Aorta (tissue), 5 donors: ENCODE measurements around the gene RAP1GAP. TPM values are rescaled to one million over a fixed set of nuclear protein-coding genes. Genes with fewer than 3 reads are reported as not detected.

Source experiments
- ATAC-seq: fragments of 200-7000 bp; cut with Tn5 transposase; one replicate; pipeline ENCODE4 v1.9.1; 2022; ENCODE audit warnings: moderate library complexity; ENCODE audit not compliant: low FRiP score
- DNase-seq, 2 donors: peaks; one replicate each; pipeline ENCODE4 v3.0.0-alpha.2; 2020
- H3K27ac ChIP-seq, 2 donors: one replicate each; pipeline ENCODE4 v1.5.1; 2013; ENCODE audit warnings: low read length in 2 of 2, mild to moderate bottlenecking in 2 of 2, moderate library complexity in 2 of 2, control low read depth in 1 of 2, inconsistent platforms in 1 of 2, low read depth in 1 of 2
- H3K27me3 ChIP-seq, 2 donors: one replicate each; pipeline ENCODE4 v1.6.1; 2013; ENCODE audit warnings: control low read depth in 1 of 2, low read length in 1 of 2, mild to moderate bottlenecking in 1 of 2, moderate library complexity in 1 of 2; ENCODE audit not compliant: insufficient read depth in 2 of 2, control insufficient read depth in 1 of 2
- H3K36me3 ChIP-seq, 2 donors: one replicate each; pipeline ENCODE4 v1.6.1; 2013; ENCODE audit warnings: control low read depth in 1 of 2, low read length in 1 of 2, mild to moderate bottlenecking in 1 of 2; ENCODE audit not compliant: insufficient read depth in 2 of 2, control insufficient read depth in 1 of 2
- H3K4me1 ChIP-seq, 2 donors: one replicate each; pipeline ENCODE4 v1.6.1; 2013; ENCODE audit warnings: low read length in 2 of 2, control low read depth in 1 of 2, mild to moderate bottlenecking in 1 of 2, moderate library complexity in 1 of 2; ENCODE audit not compliant: insufficient read depth in 2 of 2, control insufficient read depth in 1 of 2
- H3K4me3 ChIP-seq, 2 donors: one replicate each; pipeline ENCODE4 v1.5.1; 2013; ENCODE audit warnings: low read length in 2 of 2, control low read depth in 1 of 2, mild to moderate bottlenecking in 1 of 2
- H3K9me3 ChIP-seq: one replicate; pipeline ENCODE4 v1.6.1; 2013; ENCODE audit warnings: mild to moderate bottlenecking, low read length; ENCODE audit not compliant: control insufficient read depth
- WGBS, 2 donors: extraction: QIAGEN DNeasy Blood & Tissue Kit; methylation state at CpG; one replicate each; pipeline ENCODE4 v1.1.7; 2013; 5-methylcytosine and 5-hydroxymethylcytosine counted together
- intact Hi-C, 2 donors: fragments of 100-400 bp; cut with DNase I; formaldehyde crosslinking; loops; one replicate each; pipeline versions ENCODE4 v1.14.2 to v1.15.0; 2022
- polyA plus RNA-seq, 2 donors: library from polyadenylated mRNA; stranded (reverse); fragments of 200-250 nt; gene quantifications; one replicate each; pipeline ENCODE4 v1.2.3, GENCODE V29; 2013
- total RNA-seq, 2 donors: library from RNA; stranded (reverse); fragmentation: NEBNext Ultra II Directional; extraction: Animal tissue kit (Norgen Biotek cat#: 25700); gene quantifications; one replicate each; pipeline ENCODE4 v1.2.1, GENCODE V29; 2021
- donor health status: healthy with polysubstance abuse.
- donor health status: Bipolar disorder and iron deficiency.
- donor health status: DM: no; HTN: no; CAD: no.
- donor health status: DM: no; HTN: no; CAD: no.
- donor health status: DM: yes; HTN: yes; CAD: no.

Gene RAP1GAP
- total and polyA plus RNA-seq, 4 donors = 0.33 to 4.9 (median 0.71) TPM

- Histone ChIP-seq H3K4me1 (peaks cover 0 to 4% of the 10 kb centered on the region in 2 donors), H3K27me3 (peaks cover 0 to 2% of the 10 kb centered on the region in 2 donors), H3K4me3 (no peak overlapping the region), H3K36me3 (peaks cover 0 to 1% of the 10 kb centered on the region in 2 donors), H3K27ac (peak overlapping the region in 1 of 2 donors; percentile 76), H3K9me3 (no peaks in the 10 kb centered on the region)
- ATAC-seq = no peak
- DNase-seq = no peak
- 56 to 60% methylated on average over 10 of the region's 10 CpGs for WGBS, 2 donors
- intact Hi-C loops = no loop called here
Observed at GRCh38 chr1:21672478-21673276, 3.5 kb upstream of the RAP1GAP start.

GRCh38 chr1:21671915-21672314 lies 2.8 kb upstream of the RAP1GAP start:
- no peak overlapping the region for H3K4me3 ChIP-seq
- H3K27me3 ChIP-seq = peaks cover 0 to 2% of the 10 kb centered on the region in 2 donors
- DNase-seq (no peak), ATAC-seq (no peak)
- no peaks in the 10 kb centered on the region for H3K9me3 ChIP-seq
- no peak overlapping the region for H3K27ac ChIP-seq
- 9 to 15% methylated on average over 6 of the region's 6 CpGs for WGBS, 2 donors
- intact Hi-C loops = no loop called here
- H3K4me1 ChIP-seq = peaks cover 0 to 4% of the 10 kb centered on the region in 2 donors
- H3K36me3 ChIP-seq = no peaks in the 10 kb centered on the region

- ATAC-seq = no peak
- H3K9me3 ChIP-seq = no peaks in the 10 kb centered on the region
- intact Hi-C loops = no loop called here
- no peak for DNase-seq
- H3K27ac ChIP-seq = no peak overlapping the region
- 62 to 67% methylated on average over 11 of the region's 11 CpGs for WGBS, 2 donors
- H3K36me3 ChIP-seq = no peaks in the 10 kb centered on the region
- peaks cover 0 to 4% of the 10 kb centered on the region in 2 donors for H3K4me1 ChIP-seq
- peaks cover 0 to 2% of the 10 kb centered on the region in 2 donors for H3K27me3 ChIP-seq
- no peak overlapping the region for H3K4me3 ChIP-seq
Observed at GRCh38 chr1:21670956-21671902, 2.1 kb upstream of the RAP1GAP start.

- Histone ChIP-seq H3K36me3 (no peaks in the 10 kb centered on the region), H3K27ac (no peak overlapping the region), H3K9me3 (no peaks in the 10 kb centered on the region), H3K4me3 (no peak overlapping the region), H3K27me3 (peaks cover 0 to 2% of the 10 kb centered on the region in 2 donors), H3K4me1 (peaks cover 0 to 4% of the 10 kb centered on the region in 2 donors)
- intact Hi-C loops = no loop called here
- WGBS, 2 donors = 39 to 55% methylated on average over 16 of the region's 16 CpGs
- ATAC-seq (no peak), DNase-seq (no peak)
Observed at GRCh38 chr1:21670059-21670881, 1.1 kb upstream of the RAP1GAP start.

- intact Hi-C loops = no loop called here
- H3K4me3 ChIP-seq = peak overlapping the region in 1 of 2 donors; percentile 5
- DNase-seq (no peak), ATAC-seq (no peak)
- WGBS, 2 donors = 0 to 1% methylated on average over 22 to 25 of the region's 25 CpGs
- no peaks in the 10 kb centered on the region for H3K36me3 ChIP-seq
- H3K27ac ChIP-seq = no peak overlapping the region
- peaks cover 0 to 4% of the 10 kb centered on the region in 2 donors for H3K4me1 ChIP-seq
- H3K27me3 ChIP-seq = peaks cover 0 to 2% of the 10 kb centered on the region in 2 donors
- no peaks in the 10 kb centered on the region for H3K9me3 ChIP-seq
Observed at GRCh38 chr1:21668951-21669257, 253 bp downstream of the RAP1GAP start.

GRCh38 chr1:21668232-21668950 lies 766 bp downstream of the RAP1GAP start:
- peaks cover 0 to 2% of the 10 kb centered on the region in 2 donors for H3K27me3 ChIP-seq
- no peaks in the 10 kb centered on the region for H3K9me3 ChIP-seq
- DNase-seq = no peak
- H3K27ac ChIP-seq = no peak overlapping the region
- H3K4me1 ChIP-seq = peaks cover 0 to 4% of the 10 kb centered on the region in 2 donors
- ATAC-seq = no peak
- intact Hi-C loops = no loop called here
- H3K4me3 ChIP-seq = no peak overlapping the region
- WGBS, 2 donors = 9% methylated on average over 33 of the region's 33 CpGs
- H3K36me3 ChIP-seq = no peaks in the 10 kb centered on the region

GRCh38 chr1:21667348-21668231 lies 1.6 kb downstream of the RAP1GAP start:
- Histone ChIP-seq H3K36me3 (no peaks in the 10 kb centered on the region), H3K4me1 (no peaks in the 10 kb centered on the region), H3K27me3 (peaks cover 0 to 2% of the 10 kb centered on the region in 2 donors), H3K4me3 (no peak overlapping the region), H3K27ac (no peak overlapping the region), H3K9me3 (no peaks in the 10 kb centered on the region)
- DNase-seq (peak in 1 of 2 donors; percentile 43), ATAC-seq (no peak)
- intact Hi-C loops = no loop called here
- WGBS, 2 donors = 87 to 88% methylated on average over 11 of the region's 11 CpGs
